DOHH2 (cell line): ENCODE data around the gene SOCS6.

Experiments used
- EZH2phosphoT487 ChIP-seq: fragments of 200-600 bp; sonication (generic); IDR thresholded peaks from 2 replicates; pipeline ENCODE4 v1.6.1; 2017; ENCODE audit warnings: borderline replicate concordance, mild to moderate bottlenecking, antibody characterized with exemption, low read length, moderate library complexity, mixed read lengths
- TF ChIP-seq, protein P1 (sequence below): fragments of 200-600 bp; sonication (generic); IDR thresholded peaks from one replicate; pipeline ENCODE4 v1.5.1; 2014; ENCODE audit warnings: antibody characterized with exemption, mild to moderate bottlenecking, low read depth, low read length; ENCODE audit not compliant: poor library complexity, severe bottlenecking

DNA sequence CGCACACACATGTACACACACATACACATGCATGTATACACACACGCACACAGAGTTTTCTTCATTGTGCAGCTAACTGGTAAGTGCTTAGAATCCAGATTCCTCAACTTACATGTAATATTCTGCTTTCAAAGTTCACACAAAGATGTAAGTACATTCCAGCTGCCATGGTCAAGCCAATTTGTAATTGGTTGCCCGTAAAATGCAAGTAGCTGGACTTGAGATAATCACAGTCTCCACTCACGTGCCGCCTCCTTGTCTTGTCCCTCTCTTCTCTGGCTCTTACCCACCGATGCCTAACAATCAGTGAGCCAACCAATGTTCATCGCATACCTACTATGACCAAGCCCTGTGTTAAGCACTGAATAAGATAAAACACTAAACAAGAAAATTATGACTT, 77.8 kb downstream of the SOCS6 start:
- TF ChIP-seq, protein P1, sequence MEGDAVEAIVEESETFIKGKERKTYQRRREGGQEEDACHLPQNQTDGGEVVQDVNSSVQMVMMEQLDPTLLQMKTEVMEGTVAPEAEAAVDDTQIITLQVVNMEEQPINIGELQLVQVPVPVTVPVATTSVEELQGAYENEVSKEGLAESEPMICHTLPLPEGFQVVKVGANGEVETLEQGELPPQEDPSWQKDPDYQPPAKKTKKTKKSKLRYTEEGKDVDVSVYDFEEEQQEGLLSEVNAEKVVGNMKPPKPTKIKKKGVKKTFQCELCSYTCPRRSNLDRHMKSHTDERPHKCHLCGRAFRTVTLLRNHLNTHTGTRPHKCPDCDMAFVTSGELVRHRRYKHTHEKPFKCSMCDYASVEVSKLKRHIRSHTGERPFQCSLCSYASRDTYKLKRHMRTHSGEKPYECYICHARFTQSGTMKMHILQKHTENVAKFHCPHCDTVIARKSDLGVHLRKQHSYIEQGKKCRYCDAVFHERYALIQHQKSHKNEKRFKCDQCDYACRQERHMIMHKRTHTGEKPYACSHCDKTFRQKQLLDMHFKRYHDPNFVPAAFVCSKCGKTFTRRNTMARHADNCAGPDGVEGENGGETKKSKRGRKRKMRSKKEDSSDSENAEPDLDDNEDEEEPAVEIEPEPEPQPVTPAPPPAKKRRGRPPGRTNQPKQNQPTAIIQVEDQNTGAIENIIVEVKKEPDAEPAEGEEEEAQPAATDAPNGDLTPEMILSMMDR = no peak
- TF ChIP-seq EZH2phosphoT487 = no peak
